ENCODE results near the gene KIF16B. TPM values are rescaled to one million over a fixed set of nuclear protein-coding genes. Genes with fewer than 3 reads are reported as not detected.

The KIF16B gene
- polyA plus RNA-seq, 1 experiment: 10.2 TPM

- CTCF ChIA-PET: interaction anchor here (0.7 kb wide), 1 partner anchor 18 kb away, joined by 4 read pairs; no protein-coding TSS in a partner anchor
- TF ChIP-seq CTCF (IDR thresholded peaks at IDR 0.05; ENCODE audit: low read depth, low read length): no peak
- Histone ChIP-seq H3K4me3 (ENCODE audit: low read depth, low read length) (no peak overlapping the region), H3K9me3 (ENCODE audit: control insufficient read depth, insufficient read depth, low read length) (no peaks in the 10 kb centered on the region), H3K27ac (ENCODE audit: low read depth, low read length) (no peak overlapping the region), H3K27me3 (ENCODE audit: control insufficient read depth, insufficient read depth, low read length) (no peaks in the 10 kb centered on the region)
- no peak for DNase-seq (ENCODE audit: low read depth, low spot score)
- POLR2A ChIA-PET: no interaction called here
Observed at GRCh38 chr20:16353417-16353781, 219.8 kb downstream of the KIF16B start.

DNA sequence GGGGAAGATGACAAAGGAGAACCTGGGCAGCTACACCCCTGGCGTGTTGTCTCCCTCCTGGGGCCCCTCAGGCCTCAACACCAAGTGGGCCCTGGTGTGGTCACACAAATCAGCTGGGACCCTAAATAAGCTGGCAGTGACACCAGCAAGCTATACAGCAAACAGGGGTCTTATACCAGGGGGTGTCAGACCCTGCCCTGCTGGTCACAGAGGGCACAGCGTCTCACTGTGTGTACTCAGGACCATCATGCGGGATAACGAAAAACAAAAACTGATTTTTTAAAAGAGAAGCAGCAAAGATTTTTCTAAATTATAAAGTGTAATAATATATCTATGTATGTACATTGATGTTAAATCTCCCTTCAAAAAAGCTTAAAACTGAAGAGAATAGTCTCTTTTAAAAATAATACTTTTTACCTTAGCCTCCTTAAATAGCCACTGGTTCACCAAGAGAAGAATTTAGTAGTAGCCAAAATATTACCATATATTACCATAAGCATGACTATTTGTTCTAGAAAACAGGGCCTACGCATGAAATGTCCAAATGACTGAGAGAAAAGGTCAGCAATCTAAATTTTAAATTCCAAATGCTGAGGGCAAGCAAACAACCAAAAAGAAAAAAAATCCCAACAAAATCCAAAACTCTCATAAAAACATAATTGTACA lies 220.4 kb downstream of the KIF16B start:
- no peak for TF ChIP-seq CTCF (IDR thresholded peaks at IDR 0.05; ENCODE audit: low read depth, low read length)
- Histone ChIP-seq H3K9me3 (ENCODE audit: control insufficient read depth, insufficient read depth, low read length) (no peaks in the 10 kb centered on the region), H3K4me3 (ENCODE audit: low read depth, low read length) (no peak overlapping the region), H3K27me3 (ENCODE audit: control insufficient read depth, insufficient read depth, low read length) (no peaks in the 10 kb centered on the region), H3K27ac (ENCODE audit: low read depth, low read length) (no peak overlapping the region)
- POLR2A ChIA-PET: no interaction called here
- CTCF ChIA-PET: interaction anchor here (0.7 kb wide), 1 partner anchor 17 kb away, joined by 4 read pairs; no protein-coding TSS in a partner anchor
- no peak for DNase-seq (ENCODE audit: low read depth, low spot score)

DNA sequence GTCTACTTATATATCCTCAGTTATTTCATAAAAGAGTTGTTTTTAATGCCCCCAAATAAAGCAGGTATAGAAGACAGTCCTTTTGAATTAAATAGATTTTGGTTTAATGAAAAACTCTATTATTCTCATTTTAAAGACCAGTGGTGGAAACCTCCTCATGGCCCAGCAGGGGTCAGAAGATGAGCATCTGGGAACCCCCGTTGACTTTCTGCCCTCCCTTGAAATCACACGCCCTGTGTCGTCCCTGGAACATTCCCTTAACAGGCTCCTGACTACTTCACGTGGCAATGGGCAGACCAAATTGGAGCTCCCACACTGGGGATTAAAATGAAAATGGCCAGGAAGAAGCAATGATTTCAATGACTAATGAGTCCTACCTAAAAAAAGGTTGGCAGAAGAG lies 220.9 kb downstream of the KIF16B start:
- CTCF ChIA-PET: no interaction called here
- POLR2A ChIA-PET: no interaction called here
- DNase-seq (ENCODE audit: low read depth, low spot score): no peak
- Histone ChIP-seq H3K27me3 (ENCODE audit: control insufficient read depth, insufficient read depth, low read length) (no peaks in the 10 kb centered on the region), H3K9me3 (ENCODE audit: control insufficient read depth, insufficient read depth, low read length) (no peaks in the 10 kb centered on the region), H3K4me3 (ENCODE audit: low read depth, low read length) (no peak overlapping the region), H3K27ac (ENCODE audit: low read depth, low read length) (no peak overlapping the region)
- TF ChIP-seq CTCF (IDR thresholded peaks at IDR 0.05; ENCODE audit: low read depth, low read length): no peak

GRCh38 chr20:16351415-16351814 lies 221.8 kb downstream of the KIF16B start:
- no peak for TF ChIP-seq CTCF (IDR thresholded peaks at IDR 0.05; ENCODE audit: low read depth, low read length)
- ChIA-PET CTCF (no interaction called here), POLR2A (no interaction called here)
- Histone ChIP-seq H3K9me3 (ENCODE audit: control insufficient read depth, insufficient read depth, low read length) (no peaks in the 10 kb centered on the region), H3K27ac (ENCODE audit: low read depth, low read length) (no peak overlapping the region), H3K27me3 (ENCODE audit: control insufficient read depth, insufficient read depth, low read length) (no peaks in the 10 kb centered on the region), H3K4me3 (ENCODE audit: low read depth, low read length) (no peak overlapping the region)
- DNase-seq (ENCODE audit: low read depth, low spot score): no peak

GRCh38 chr20:16350465-16350864 lies 222.8 kb downstream of the KIF16B start:
- Histone ChIP-seq H3K4me3 (ENCODE audit: low read depth, low read length) (no peak overlapping the region), H3K9me3 (ENCODE audit: control insufficient read depth, insufficient read depth, low read length) (no peaks in the 10 kb centered on the region), H3K27me3 (ENCODE audit: control insufficient read depth, insufficient read depth, low read length) (no peaks in the 10 kb centered on the region), H3K27ac (ENCODE audit: low read depth, low read length) (no peak overlapping the region)
- CTCF ChIA-PET: no interaction called here
- TF ChIP-seq CTCF (IDR thresholded peaks at IDR 0.05; ENCODE audit: low read depth, low read length): no peak
- DNase-seq (ENCODE audit: low read depth, low spot score): no peak
- POLR2A ChIA-PET: no interaction called here

Measured in AG04450 (cell line).